Measurements from ENCODE around the gene SP2. TPM values are rescaled to one million over a fixed set of nuclear protein-coding genes. Genes with fewer than 3 reads are reported as not detected.

Gene SP2
- total and polyA plus RNA-seq, 11 donors: 4.1 to 21.2 (median 16.0) TPM

DNA sequence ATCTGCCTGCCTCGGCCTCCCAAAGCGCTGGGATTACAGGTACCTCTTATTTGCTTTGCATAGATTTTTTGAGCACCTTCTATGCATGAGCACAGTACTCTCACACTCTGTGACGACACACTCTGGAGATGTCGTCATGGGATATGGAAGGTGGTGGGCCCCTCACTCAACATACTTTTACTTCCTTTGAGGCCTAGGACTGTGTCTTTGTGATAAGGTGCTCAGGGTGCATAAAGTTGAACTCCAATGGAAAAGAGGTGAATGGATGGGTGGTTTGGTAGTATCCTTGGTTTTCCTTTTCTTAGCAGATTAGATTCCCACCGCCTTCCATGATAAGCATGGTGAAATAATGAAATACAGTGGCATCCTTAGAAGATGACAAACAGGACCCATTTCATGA lies 68.8 kb downstream of the SP2 start:
- intact Hi-C loops (cut with DNase I): loop anchor here in 1 of 10 donors (5.0 kb wide), 1 partner anchor 123 kb away; the partner anchor contains the start of gene SCRN2
- H3K4me1 ChIP-seq: peaks cover 0 to 5% (median 0%) of the 10 kb centered on the region in 12 donors
- ATAC-seq (no peak), DNase-seq (no peak)
- H3K4me3 ChIP-seq: no peak overlapping the region
- H3K27me3 ChIP-seq: no peaks in the 10 kb centered on the region
- H3K27ac ChIP-seq: no peak overlapping the region
- peaks cover 0 to 4% (median 0%) of the 10 kb centered on the region in 12 donors for H3K9me3 ChIP-seq
- no peak for TF ChIP-seq POLR2A (IDR thresholded peaks at IDR 0.05)
- no peak for TF ChIP-seq CTCF (IDR thresholded peaks at IDR 0.05)
- H3K36me3 ChIP-seq: no peaks in the 10 kb centered on the region
- 92 to 98% (median 94%) methylated on average over 5 of the region's 5 CpGs for WGBS, 4 donors

GRCh38 chr17:47966079-47966519 lies 70.1 kb downstream of the SP2 start:
- H3K27ac ChIP-seq: peak overlapping the region in 2 of 12 donors; percentile 15 to 24
- 52 to 72% (median 69%) methylated on average over 1 of the region's 1 CpG for WGBS, 4 donors
- intact Hi-C loops (cut with DNase I): loop anchor here in 1 of 10 donors (5.0 kb wide), 1 partner anchor 124 kb away; the partner anchor contains the start of gene SCRN2
- no peak for TF ChIP-seq POLR2A (IDR thresholded peaks at IDR 0.05)
- TF ChIP-seq CTCF (IDR thresholded peaks at IDR 0.05): no peak
- H3K4me3 ChIP-seq: no peak overlapping the region
- H3K9me3 ChIP-seq: peaks cover 0 to 4% (median 0%) of the 10 kb centered on the region in 12 donors
- H3K27me3 ChIP-seq: no peaks in the 10 kb centered on the region
- ATAC-seq: no peak
- peaks cover 0 to 10% (median 4%) of the 10 kb centered on the region in 12 donors for H3K4me1 ChIP-seq
- DNase-seq: no peak
- no peaks in the 10 kb centered on the region for H3K36me3 ChIP-seq

GRCh38 chr17:47967607-47968252 lies 71.7 kb downstream of the SP2 start:
- no peak overlapping the region for H3K4me3 ChIP-seq
- peaks cover 0 to 20% (median 14%) of the 10 kb centered on the region in 12 donors for H3K4me1 ChIP-seq
- no peaks in the 10 kb centered on the region for H3K9me3 ChIP-seq
- H3K27ac ChIP-seq: no peak overlapping the region
- H3K27me3 ChIP-seq: no peaks in the 10 kb centered on the region
- no peak for ATAC-seq
- 39 to 63% (median 45%) methylated on average over 5 of the region's 5 CpGs for WGBS, 4 donors
- TF ChIP-seq POLR2A (IDR thresholded peaks at IDR 0.05) (no peak), CTCF (IDR thresholded peaks at IDR 0.05) (no peak)
- no peaks in the 10 kb centered on the region for H3K36me3 ChIP-seq
- DNase-seq: no peak
- intact Hi-C loops (cut with DNase I): loop anchor here in 1 of 10 donors (5.0 kb wide), 1 partner anchor 125 kb away; the partner anchor contains the start of gene SCRN2

GRCh38 chr17:47968836-47969235 lies 72.8 kb downstream of the SP2 start:
- Histone ChIP-seq H3K4me3 (no peak overlapping the region), H3K4me1 (peaks cover 0 to 24% (median 14%) of the 10 kb centered on the region in 12 donors), H3K27me3 (no peaks in the 10 kb centered on the region), H3K9me3 (no peaks in the 10 kb centered on the region), H3K36me3 (peaks cover 0 to 10% (median 3%) of the 10 kb centered on the region in 9 donors), H3K27ac (no peak overlapping the region)
- DNase-seq: no peak
- TF ChIP-seq CTCF (IDR thresholded peaks at IDR 0.05): no peak
- TF ChIP-seq POLR2A (IDR thresholded peaks at IDR 0.05): no peak
- no peak for ATAC-seq
- WGBS, 4 donors: 94 to 97% (median 96%) methylated on average over 5 of the region's 5 CpGs
- intact Hi-C loops (cut with DNase I): loop anchor here in 1 of 10 donors (5.0 kb wide), 1 partner anchor 127 kb away; the partner anchor contains the start of gene SCRN2
